Adrenal gland (tissue), 12 donors: Measurements from ENCODE around the gene NUMBL. TPM values are rescaled to one million over a fixed set of nuclear protein-coding genes. Genes with fewer than 3 reads are reported as not detected.

Source experiments
- DNase-seq, 7 donors: peaks; one replicate each; pipeline ENCODE4 v3.0.0-alpha.2; 2019 to 2020
- H3K27ac ChIP-seq, 5 donors: fragments of 200-600 bp; sonication (generic) in 4 of 5; 1 replicate in 3 of 5; 2 replicates in 2 of 5; pipeline versions ENCODE4 v1.5.1 to v1.8.0; 2016 to 2020; ENCODE audit warnings: mild to moderate bottlenecking in 1 of 5
- H3K27me3 ChIP-seq: fragments of 200-600 bp; 2 replicates; pipeline ENCODE4 v1.8.0; 2021
- H3K36me3 ChIP-seq, 2 donors: fragments of 200-600 bp; replicated peaks in 1 of 2; 1 replicate in 1 of 2; 2 replicates in 1 of 2; pipeline versions ENCODE4 v1.5.1 to v1.8.0; 2018 to 2022
- H3K4me1 ChIP-seq, 2 donors: fragments of 200-600 bp; replicated peaks in 1 of 2; 1 replicate in 1 of 2; 2 replicates in 1 of 2; pipeline versions ENCODE4 v1.5.1 to v1.8.0; 2018 to 2021
- H3K4me3 ChIP-seq, 4 donors: fragments of 200-600 bp; sonication (generic) in 3 of 4; one replicate each; pipeline ENCODE4 v1.5.1; 2016 to 2018
- H3K9me3 ChIP-seq, 3 donors: fragments of 200-600 bp; sonication (generic) in 1 of 3; replicated peaks in 1 of 3; 1 replicate in 2 of 3; 2 replicates in 1 of 3; pipeline versions ENCODE4 v1.5.1 to v1.8.0; 2016 to 2021
- POLR2A ChIP-seq, 2 donors: fragments of 450-650 bp; IDR thresholded peaks; one replicate each; pipeline ENCODE4 v1.6.1; 2017; ENCODE audit warnings: antibody characterized with exemption in 2 of 2, mild to moderate bottlenecking in 2 of 2, moderate library complexity in 1 of 2
- WGBS, 4 donors: extraction: QIAGEN DNeasy Blood & Tissue Kit in 2 of 4; methylation state at CpG; one replicate each; pipeline versions ENCODE4 v1.1.5 to v1.1.7; 2013 to 2017; 5-methylcytosine and 5-hydroxymethylcytosine counted together
- intact Hi-C, 2 donors: fragments of 100-400 bp; cut with DNase I; formaldehyde crosslinking; loops; one replicate each; pipeline versions ENCODE4 v1.14.1 to v1.15.0; 2022 to 2023
- polyA plus RNA-seq, 3 donors: library from polyadenylated mRNA; stranded (reverse); fragments of 200-250 nt in 2 of 3; fragments of 350-450 nt in 1 of 3; fragmentation: Illumina TruSeq in 1 of 3; extraction: RNeasy Lipid Tissue Mini Kit (QIAGEN cat#74804) in 1 of 3; gene quantifications; one replicate each; pipeline ENCODE4 v1.2.3, GENCODE V29; 2013 to 2014
- total RNA-seq, 9 donors: library from RNA; depleted of rRNA in 4 of 9; stranded (reverse); fragments of >200 nt in 4 of 9; fragments of 120-200 nt in 1 of 9; fragmentation: NEBNext Ultra II Directional in 1 of 9; extraction: Animal tissue kit (Norgen Biotek cat#: 25700) in 1 of 9; gene quantifications; one replicate each; pipeline versions ENCODE4 v1.1.0 to v1.2.4, GENCODE V29; 2013 to 2023
- TF ChIP-seq, protein P1 (sequence below), 6 experiments: fragments of 450-650 bp in 4 of 6; fragments of 200-600 bp in 2 of 6; sonication (generic) in 1 of 6; IDR thresholded peaks; 1 replicate in 5 of 6; 2 replicates in 1 of 6; pipeline versions ENCODE4 v1.5.1 to v1.8.0; 2016 to 2021; ENCODE audit warnings: antibody characterized with exemption in 6 of 6, mild to moderate bottlenecking in 2 of 6, moderate library complexity in 1 of 6
- donor health status: healthy with polysubstance abuse.
- donor health status: Bipolar disorder and iron deficiency.
- donor health status: DM: yes; HTN: yes; CAD: no.
- donor health status: DM: no; HTN: no; CAD: no.
- donor health status: DM: no; HTN: no; CAD: no.
- donor health status: DM: yes; HTN: yes; CAD: no.

NUMBL gene
- total and polyA plus RNA-seq, 12 donors = 3.2 to 60.6 (median 30.0) TPM

DNA sequence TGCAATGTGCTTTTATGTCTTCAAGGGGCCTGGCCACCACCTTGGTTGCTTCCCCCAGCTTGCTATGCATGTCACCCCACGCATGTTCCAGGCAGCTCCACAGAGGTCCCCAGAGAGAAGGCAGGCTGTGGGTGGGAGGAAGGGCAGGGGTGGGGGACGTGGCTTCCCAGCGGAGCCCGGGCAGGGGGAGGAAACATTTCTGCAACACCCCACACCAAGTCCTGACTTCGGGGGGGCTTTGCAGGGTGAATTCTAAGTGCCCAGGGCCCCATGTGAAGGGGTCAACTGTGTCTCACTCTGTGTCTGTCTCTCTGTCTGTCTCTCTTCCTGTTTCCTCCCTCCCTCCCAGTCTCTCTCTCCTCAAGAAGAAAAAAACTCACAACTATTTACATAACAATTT is 49.7 kb downstream of the NUMBL start:
- TF ChIP-seq, protein P1, sequence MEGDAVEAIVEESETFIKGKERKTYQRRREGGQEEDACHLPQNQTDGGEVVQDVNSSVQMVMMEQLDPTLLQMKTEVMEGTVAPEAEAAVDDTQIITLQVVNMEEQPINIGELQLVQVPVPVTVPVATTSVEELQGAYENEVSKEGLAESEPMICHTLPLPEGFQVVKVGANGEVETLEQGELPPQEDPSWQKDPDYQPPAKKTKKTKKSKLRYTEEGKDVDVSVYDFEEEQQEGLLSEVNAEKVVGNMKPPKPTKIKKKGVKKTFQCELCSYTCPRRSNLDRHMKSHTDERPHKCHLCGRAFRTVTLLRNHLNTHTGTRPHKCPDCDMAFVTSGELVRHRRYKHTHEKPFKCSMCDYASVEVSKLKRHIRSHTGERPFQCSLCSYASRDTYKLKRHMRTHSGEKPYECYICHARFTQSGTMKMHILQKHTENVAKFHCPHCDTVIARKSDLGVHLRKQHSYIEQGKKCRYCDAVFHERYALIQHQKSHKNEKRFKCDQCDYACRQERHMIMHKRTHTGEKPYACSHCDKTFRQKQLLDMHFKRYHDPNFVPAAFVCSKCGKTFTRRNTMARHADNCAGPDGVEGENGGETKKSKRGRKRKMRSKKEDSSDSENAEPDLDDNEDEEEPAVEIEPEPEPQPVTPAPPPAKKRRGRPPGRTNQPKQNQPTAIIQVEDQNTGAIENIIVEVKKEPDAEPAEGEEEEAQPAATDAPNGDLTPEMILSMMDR (IDR thresholded peaks at IDR 0.05) = no peak
- TF ChIP-seq POLR2A (IDR thresholded peaks at IDR 0.05) = no peak
- intact Hi-C loops = no loop called here
- Histone ChIP-seq H3K4me1 (peaks cover 0 to 5% of the 10 kb centered on the region in 2 donors), H3K4me3 (no peak overlapping the region), H3K9me3 (no peaks in the 10 kb centered on the region), H3K27ac (peak overlapping the region in 1 of 5 donors; percentile 73), H3K27me3 (no peaks in the 10 kb centered on the region), H3K36me3 (no peaks in the 10 kb centered on the region)
- DNase-seq = no peak
- 27 to 38% (median 32%) methylated on average over 3 to 5 of the region's 5 CpGs for WGBS, 4 donors

DNA sequence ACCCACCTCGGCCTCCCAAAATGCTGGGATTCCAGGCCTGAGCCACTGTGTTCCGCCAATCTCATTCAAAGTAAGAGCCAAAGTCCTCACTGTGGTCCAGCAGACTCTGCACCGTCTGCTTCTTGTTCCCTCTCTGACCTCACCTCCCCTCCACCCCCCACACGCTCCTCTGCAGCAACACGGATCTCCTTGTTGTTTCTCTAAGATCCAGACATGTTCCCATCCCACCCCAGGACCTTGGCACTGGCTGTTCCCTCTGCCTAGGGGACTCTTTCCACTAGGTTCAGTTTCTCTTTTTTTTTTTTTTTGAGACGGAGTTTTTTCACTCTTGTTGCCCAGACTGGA is 50.8 kb downstream of the NUMBL start:
- no peak for DNase-seq
- no peaks in the 10 kb centered on the region for H3K4me1 ChIP-seq
- no peaks in the 10 kb centered on the region for H3K27me3 ChIP-seq
- no peak overlapping the region for H3K27ac ChIP-seq
- intact Hi-C loops = loop anchor here in 1 of 2 donors (10.0 kb wide), 1 partner anchor 95 kb away; no protein-coding TSS in a partner anchor
- 75 to 85% (median 75%) methylated on average over 6 of the region's 6 CpGs for WGBS, 4 donors
- H3K9me3 ChIP-seq = no peaks in the 10 kb centered on the region
- no peak for TF ChIP-seq POLR2A (IDR thresholded peaks at IDR 0.05)
- TF ChIP-seq, protein P1 (IDR thresholded peaks at IDR 0.05) = no peak
- H3K4me3 ChIP-seq = no peak overlapping the region
- no peaks in the 10 kb centered on the region for H3K36me3 ChIP-seq

DNA sequence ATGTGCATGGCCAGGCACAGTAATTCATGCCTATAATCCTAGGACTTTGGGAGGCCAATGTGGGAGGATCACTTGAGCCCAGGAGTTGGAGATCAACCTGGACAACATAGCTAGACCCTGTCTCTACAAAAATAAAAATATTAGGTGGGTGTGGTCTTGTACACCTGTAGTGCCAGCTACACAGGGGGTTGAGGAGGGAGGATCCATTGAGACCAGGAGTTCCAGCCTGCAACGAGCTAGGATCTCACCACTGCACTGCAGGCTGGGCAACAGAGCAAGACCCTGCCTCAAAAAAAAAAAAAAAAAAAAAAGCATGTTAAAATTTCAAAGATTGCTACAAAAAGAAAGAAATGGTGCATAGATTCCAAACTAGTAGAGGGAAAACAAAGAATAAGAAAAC is 52.1 kb downstream of the NUMBL start:
- no peak for DNase-seq
- Histone ChIP-seq H3K4me3 (no peak overlapping the region), H3K27me3 (no peaks in the 10 kb centered on the region), H3K4me1 (no peaks in the 10 kb centered on the region), H3K36me3 (no peaks in the 10 kb centered on the region), H3K9me3 (no peaks in the 10 kb centered on the region), H3K27ac (no peak overlapping the region)
- TF ChIP-seq POLR2A (IDR thresholded peaks at IDR 0.05) = no peak
- TF ChIP-seq, protein P1 (IDR thresholded peaks at IDR 0.05) = no peak
- WGBS, 4 donors = 60 to 77% (median 67%) methylated on average over 1 of the region's 1 CpG
- intact Hi-C loops = loop anchor here in 1 of 2 donors (10.0 kb wide), 1 partner anchor 94 kb away; no protein-coding TSS in a partner anchor

DNA sequence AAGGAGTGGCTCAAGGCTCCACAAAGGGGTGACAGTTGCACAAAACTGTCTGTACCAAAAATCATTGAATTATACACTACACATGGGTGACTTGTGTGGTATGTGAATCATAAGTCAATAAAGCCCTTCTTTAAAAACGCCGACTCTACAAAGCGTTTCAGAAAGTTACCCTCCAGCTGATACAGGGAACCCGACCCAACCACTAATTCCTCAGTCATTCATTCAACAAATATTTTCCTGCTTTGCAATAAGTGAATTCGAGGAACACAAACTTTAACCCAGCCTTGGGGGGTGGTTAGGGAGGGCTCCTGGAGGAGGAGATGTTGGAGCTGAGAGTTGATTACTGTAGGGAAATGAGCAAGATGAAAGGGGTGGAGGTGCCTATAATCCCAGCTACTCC is 57.2 kb downstream of the NUMBL start:
- H3K27me3 ChIP-seq = no peaks in the 10 kb centered on the region
- no peak for DNase-seq
- no peak overlapping the region for H3K4me3 ChIP-seq
- H3K4me1 ChIP-seq = no peaks in the 10 kb centered on the region
- WGBS, 4 donors = 79 to 87% (median 85%) methylated on average over 5 of the region's 5 CpGs
- H3K36me3 ChIP-seq = no peaks in the 10 kb centered on the region
- intact Hi-C loops = loop anchor here in 1 of 2 donors (10.0 kb wide), 1 partner anchor 88 kb away; no protein-coding TSS in a partner anchor
- TF ChIP-seq, protein P1 (IDR thresholded peaks at IDR 0.05) = no peak
- no peak for TF ChIP-seq POLR2A (IDR thresholded peaks at IDR 0.05)
- no peak overlapping the region for H3K27ac ChIP-seq
- no peaks in the 10 kb centered on the region for H3K9me3 ChIP-seq
